ENCODE results near the gene OLFML3.

Gene OLFML3

GRCh38 chr1:113972954-113973353, 6.3 kb upstream of the OLFML3 start:
- no peak for FAIRE-seq
- no peak for TF ChIP-seq POLR2A (IDR thresholded peaks at IDR 0.05; ENCODE audit: low read depth, low read length)

GRCh38 chr1:113975211-113975895, 3.9 kb upstream of the OLFML3 start:
- FAIRE-seq: no peak
- no peak for TF ChIP-seq POLR2A (IDR thresholded peaks at IDR 0.05; ENCODE audit: low read depth, low read length)
- DNase-seq (ENCODE audit: insufficient read length, low spot score): no peak

More at GRCh38 chr1:113972954-113973353, 6.3 kb upstream of the OLFML3 start:
- no peak for DNase-seq (ENCODE audit: insufficient read length, low spot score)

GRCh38 chr1:113976609-113977278, 2.5 kb upstream of the OLFML3 start:
- FAIRE-seq (no peak), DNase-seq (ENCODE audit: insufficient read length, low spot score) (no peak)
- TF ChIP-seq POLR2A (IDR thresholded peaks at IDR 0.05; ENCODE audit: low read depth, low read length): no peak

- DNase-seq (ENCODE audit: insufficient read length, low spot score) (no peak), FAIRE-seq (no peak)
- TF ChIP-seq POLR2A (IDR thresholded peaks at IDR 0.05; ENCODE audit: low read depth, low read length): no peak
Measured at GRCh38 chr1:113977906-113978305, 1.4 kb upstream of the OLFML3 start.

GRCh38 chr1:113980110-113980509, 836 bp downstream of the OLFML3 start:
- DNase-seq (ENCODE audit: insufficient read length, low spot score) (no peak), FAIRE-seq (no peak)
- no peak for TF ChIP-seq POLR2A (IDR thresholded peaks at IDR 0.05; ENCODE audit: low read depth, low read length)

GRCh38 chr1:113981962-113982931, 3.0 kb downstream of the OLFML3 start:
- no peak for FAIRE-seq

GRCh38 chr1:113982949-113983348, 3.7 kb downstream of the OLFML3 start:
- DNase-seq (ENCODE audit: insufficient read length, low spot score) (no peak), FAIRE-seq (no peak)
- no peak for TF ChIP-seq POLR2A (IDR thresholded peaks at IDR 0.05; ENCODE audit: low read depth, low read length)

More at GRCh38 chr1:113981962-113982931, 3.0 kb downstream of the OLFML3 start:
- DNase-seq (ENCODE audit: insufficient read length, low spot score): peak; percentile 28
- TF ChIP-seq POLR2A (IDR thresholded peaks at IDR 0.05; ENCODE audit: low read depth, low read length): no peak

- no peak for TF ChIP-seq POLR2A (IDR thresholded peaks at IDR 0.05; ENCODE audit: low read depth, low read length)
- DNase-seq (ENCODE audit: insufficient read length, low spot score) (no peak), FAIRE-seq (no peak)
Measured at GRCh38 chr1:113983391-113983790, 4.1 kb downstream of the OLFML3 start.

- DNase-seq (ENCODE audit: insufficient read length, low spot score): no peak
- no peak for FAIRE-seq
- no peak for TF ChIP-seq POLR2A (IDR thresholded peaks at IDR 0.05; ENCODE audit: low read depth, low read length)
Measured at GRCh38 chr1:113983826-113984225, 4.6 kb downstream of the OLFML3 start.

GRCh38 chr1:113984710-113985109, 5.4 kb downstream of the OLFML3 start:
- DNase-seq (ENCODE audit: insufficient read length, low spot score) (no peak), FAIRE-seq (no peak)
- no peak for TF ChIP-seq POLR2A (IDR thresholded peaks at IDR 0.05; ENCODE audit: low read depth, low read length)

GRCh38 chr1:113986802-113987201, 7.5 kb downstream of the OLFML3 start:
- no peak for TF ChIP-seq POLR2A (IDR thresholded peaks at IDR 0.05; ENCODE audit: low read depth, low read length)
- FAIRE-seq (no peak), DNase-seq (ENCODE audit: insufficient read length, low spot score) (no peak)

- TF ChIP-seq POLR2A (IDR thresholded peaks at IDR 0.05; ENCODE audit: low read depth, low read length): no peak
- DNase-seq (ENCODE audit: insufficient read length, low spot score): no peak
- FAIRE-seq: no peak
Measured at GRCh38 chr1:113987259-113987658, 8.0 kb downstream of the OLFML3 start.

- FAIRE-seq: no peak
- DNase-seq (ENCODE audit: insufficient read length, low spot score): no peak
- TF ChIP-seq POLR2A (IDR thresholded peaks at IDR 0.05; ENCODE audit: low read depth, low read length): no peak
Measured at GRCh38 chr1:113990530-113990929, 11.3 kb downstream of the OLFML3 start.

GRCh38 chr1:113990961-113991360, 11.7 kb downstream of the OLFML3 start:
- DNase-seq (ENCODE audit: insufficient read length, low spot score): no peak
- no peak for TF ChIP-seq POLR2A (IDR thresholded peaks at IDR 0.05; ENCODE audit: low read depth, low read length)
- no peak for FAIRE-seq

Measured in H54 (cell line).